PC-9 (cell line): ENCODE results near the gene SCAP. TPM values are rescaled to one million over a fixed set of nuclear protein-coding genes. Genes with fewer than 3 reads are reported as not detected.

Experiments
- BruUV-seq: library from RNA; stranded (reverse); fragments of 400-500 nt; replicated peaks from 2 replicates; lab custom pipeline; 2021; lab: Mats Ljungman, UMichigan
- CTCF ChIA-PET: fragments of 300-600 bp; sonication (Branson Sonifier 250); formaldehyde crosslinking; loops from one replicate; lab custom pipeline; 2022; ENCODE audit warnings: antibody characterized with exemption; lab: Charles Lee
- POLR2A ChIA-PET: fragments of 300-600 bp; sonication (Branson Sonifier 250); formaldehyde crosslinking; loops from one replicate; lab custom pipeline; 2022; ENCODE audit warnings: antibody characterized with exemption; ENCODE audit not compliant: unreplicated experiment; lab: Charles Lee
- DNase-seq, 2 experiments: peaks; one replicate each; pipeline versions ENCODE4 v3.0.0 to v3.0.0-alpha.2; 2015 to 2022; ENCODE audit warnings: mixed read lengths in 1 of 2
- H2AFZ ChIP-seq: fragments of 200-600 bp; sonication (generic); 2 replicates; pipeline ENCODE4 v1.8.1; 2017; ENCODE audit warnings: antibody characterized with exemption
- H3F3A ChIP-seq: fragments of 200-600 bp; sonication (generic); 2 replicates; pipeline ENCODE4 v1.8.1; 2017; ENCODE audit warnings: antibody characterized with exemption, mild to moderate bottlenecking, low read depth; ENCODE audit not compliant: insufficient read depth
- H3K27ac ChIP-seq: fragments of 200-600 bp; sonication (generic); 2 replicates; pipeline ENCODE4 v1.6.1; 2016; ENCODE audit warnings: mixed run types
- H3K27me3 ChIP-seq: fragments of 200-600 bp; sonication (generic); 2 replicates; pipeline ENCODE4 v1.6.1; 2016; ENCODE audit warnings: low read depth, mixed run types; ENCODE audit not compliant: insufficient read depth
- H3K36me3 ChIP-seq: fragments of 200-600 bp; sonication (generic); 2 replicates; pipeline ENCODE4 v1.6.1; 2016; ENCODE audit warnings: low read depth, mixed run types
- H3K4me1 ChIP-seq: fragments of 200-600 bp; sonication (generic); replicated peaks from 2 replicates; pipeline ENCODE4 v1.6.1; 2016; ENCODE audit warnings: mixed run types; ENCODE audit not compliant: insufficient read depth
- H3K4me2 ChIP-seq: fragments of 200-600 bp; sonication (generic); 2 replicates; pipeline ENCODE4 v1.6.1; 2017; ENCODE audit warnings: mixed run types
- H3K4me3 ChIP-seq: fragments of 200-600 bp; sonication (generic); 2 replicates; pipeline ENCODE4 v1.6.1; 2016; ENCODE audit warnings: mixed run types
- H3K79me2 ChIP-seq: fragments of 200-600 bp; sonication (generic); 2 replicates; pipeline ENCODE4 v1.6.1; 2017; ENCODE audit warnings: low read depth, mixed run types
- H3K9me2 ChIP-seq: fragments of 200-600 bp; sonication (generic); 2 replicates; pipeline ENCODE4 v1.8.1; 2017; ENCODE audit warnings: mild to moderate bottlenecking; ENCODE audit not compliant: insufficient read depth
- H3K9me3 ChIP-seq: fragments of 200-600 bp; sonication (generic); 2 replicates; pipeline ENCODE4 v1.8.1; 2016; ENCODE audit warnings: low read depth; ENCODE audit not compliant: insufficient read depth
- H4K20me1 ChIP-seq: fragments of 200-600 bp; sonication (generic); 2 replicates; pipeline ENCODE4 v1.8.1; 2017; ENCODE audit not compliant: insufficient read depth
- EZH2 ChIP-seq: fragments of 200-600 bp; sonication (generic); IDR thresholded peaks from 2 replicates; pipeline ENCODE4 v1.8.0; 2017; ENCODE audit warnings: antibody characterized with exemption, low read depth
- intact Hi-C: fragments of 100-400 bp; cut with micrococcal nuclease; formaldehyde crosslinking; loops from one replicate; pipeline ENCODE4 v1.10.0; 2022; ENCODE audit not compliant: unreplicated experiment
- total RNA-seq: library from RNA; stranded (reverse); gene quantifications from 2 replicates; pipeline ENCODE4 v1.2.3, GENCODE V29; 2021
- TF ChIP-seq, protein P1 (sequence below): fragments of 200-600 bp; sonication (generic); conservative IDR thresholded peaks from 2 replicates; pipeline ENCODE4 v1.6.1; 2017; ENCODE audit warnings: mixed run types, antibody characterized with exemption, mild to moderate bottlenecking, moderate library complexity

SCAP gene
- total RNA-seq, 1 experiment from 2014 or later, result 71.5 TPM

DNA sequence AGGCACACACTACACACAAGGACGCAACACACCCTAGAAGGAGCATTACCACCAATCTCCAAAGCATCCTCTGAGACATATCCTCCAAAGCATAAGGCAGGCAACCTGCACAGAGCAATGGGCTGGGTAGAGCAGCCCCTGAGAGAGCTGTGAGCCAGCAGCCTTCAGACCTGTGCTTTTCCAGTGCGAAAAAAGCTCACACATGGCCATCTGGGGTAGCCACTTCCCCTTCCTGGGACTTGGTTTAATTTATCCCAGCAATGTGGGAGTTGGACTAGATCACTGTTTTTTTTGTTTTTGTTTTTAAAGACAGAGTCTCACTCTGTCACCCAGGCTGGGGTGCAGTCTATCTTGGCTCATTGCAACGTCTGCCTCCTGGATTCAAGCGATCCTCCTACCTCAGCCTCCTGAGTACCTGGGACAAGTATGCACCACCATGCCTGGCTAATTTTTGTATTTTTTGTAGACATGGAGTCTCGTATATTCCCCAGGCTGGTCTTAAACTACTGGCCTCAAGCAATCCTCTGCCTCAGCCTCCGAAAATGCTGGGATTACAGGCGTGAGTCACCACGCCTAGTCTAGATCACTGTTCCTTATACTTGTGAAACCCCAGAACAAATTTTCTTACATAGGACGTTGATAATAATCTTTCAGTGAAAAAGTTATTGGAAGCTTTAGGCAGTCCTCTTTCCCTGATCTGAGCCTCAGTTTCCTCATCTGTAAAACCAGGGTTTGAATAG is 76.0 kb downstream of the SCAP start:
- BruUV-seq, result no TSS peak
- POLR2A ChIA-PET, result no interaction called here
- DNase-seq, result no peak

DNA sequence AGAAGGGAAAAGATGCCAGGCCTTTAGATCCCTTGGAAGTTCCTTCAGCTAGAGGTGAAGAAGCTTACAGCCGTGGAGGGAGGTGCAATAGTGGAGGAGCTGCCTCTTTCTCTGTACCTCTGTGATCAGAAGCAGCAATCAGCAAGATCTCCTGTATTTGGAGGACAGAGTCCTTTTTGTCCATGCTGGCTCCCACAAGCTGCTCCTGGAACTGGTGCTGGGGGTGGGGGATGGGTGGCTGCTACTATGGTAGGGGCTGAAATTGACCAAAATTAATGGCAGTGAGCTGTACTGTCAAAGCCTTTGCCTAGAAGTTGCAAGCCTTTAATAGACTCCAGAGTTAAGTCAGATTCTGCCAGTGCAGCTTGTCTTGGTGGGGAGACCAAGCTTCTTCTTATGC is 76.7 kb downstream of the SCAP start:
- Histone ChIP-seq H3F3A (peaks cover 6% of the 10 kb centered on the region; the same call in 1 of the 2 replicates), H4K20me1 (peaks cover 30% of the 10 kb centered on the region), H3K4me3 (no peak overlapping the region), H3K27me3 (no peaks in the 10 kb centered on the region), H2AFZ (no peak overlapping the region), H3K27ac (no peak overlapping the region), H3K36me3 (no peaks in the 10 kb centered on the region; the same call in 1 of the 2 replicates), H3K4me1 (peaks cover 8% of the 10 kb centered on the region), H3K9me2 (no peaks in the 10 kb centered on the region), H3K9me3 (no peaks in the 10 kb centered on the region), H3K79me2 (peaks cover 17% of the 10 kb centered on the region), H3K4me2 (no peak overlapping the region)
- TF ChIP-seq, protein P1, sequence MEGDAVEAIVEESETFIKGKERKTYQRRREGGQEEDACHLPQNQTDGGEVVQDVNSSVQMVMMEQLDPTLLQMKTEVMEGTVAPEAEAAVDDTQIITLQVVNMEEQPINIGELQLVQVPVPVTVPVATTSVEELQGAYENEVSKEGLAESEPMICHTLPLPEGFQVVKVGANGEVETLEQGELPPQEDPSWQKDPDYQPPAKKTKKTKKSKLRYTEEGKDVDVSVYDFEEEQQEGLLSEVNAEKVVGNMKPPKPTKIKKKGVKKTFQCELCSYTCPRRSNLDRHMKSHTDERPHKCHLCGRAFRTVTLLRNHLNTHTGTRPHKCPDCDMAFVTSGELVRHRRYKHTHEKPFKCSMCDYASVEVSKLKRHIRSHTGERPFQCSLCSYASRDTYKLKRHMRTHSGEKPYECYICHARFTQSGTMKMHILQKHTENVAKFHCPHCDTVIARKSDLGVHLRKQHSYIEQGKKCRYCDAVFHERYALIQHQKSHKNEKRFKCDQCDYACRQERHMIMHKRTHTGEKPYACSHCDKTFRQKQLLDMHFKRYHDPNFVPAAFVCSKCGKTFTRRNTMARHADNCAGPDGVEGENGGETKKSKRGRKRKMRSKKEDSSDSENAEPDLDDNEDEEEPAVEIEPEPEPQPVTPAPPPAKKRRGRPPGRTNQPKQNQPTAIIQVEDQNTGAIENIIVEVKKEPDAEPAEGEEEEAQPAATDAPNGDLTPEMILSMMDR, result no peak
- no peak for TF ChIP-seq EZH2
- DNase-seq, result no peak
- intact Hi-C loops, result no loop called here
- ChIA-PET POLR2A (no interaction called here), CTCF (no interaction called here)
- no TSS peak for BruUV-seq

More for the DNA sequence above, 76.0 kb downstream of the SCAP start:
- peaks cover 13% of the 10 kb centered on the region for H3K79me2 ChIP-seq
- H3K27me3 ChIP-seq, result no peaks in the 10 kb centered on the region
- H4K20me1 ChIP-seq, result peaks cover 23% of the 10 kb centered on the region
- no peaks in the 10 kb centered on the region for H3K9me2 ChIP-seq
- no peak overlapping the region for H3K27ac ChIP-seq
- H3K36me3 ChIP-seq, result no peaks in the 10 kb centered on the region; the same call in 1 of the 2 replicates
- no peak overlapping the region for H3K4me2 ChIP-seq
- H3F3A ChIP-seq, result peaks cover 4% of the 10 kb centered on the region; the same call in 1 of the 2 replicates
- CTCF ChIA-PET, result no interaction called here
- no peak overlapping the region for H2AFZ ChIP-seq
- no peaks in the 10 kb centered on the region for H3K9me3 ChIP-seq
- peaks cover 1% of the 10 kb centered on the region; the same call in 1 of the 2 replicates for H3K4me1 ChIP-seq
- H3K4me3 ChIP-seq, result no peak overlapping the region
- intact Hi-C loops, result no loop called here
- TF ChIP-seq, protein P1, result no peak
- no peak for TF ChIP-seq EZH2

DNA sequence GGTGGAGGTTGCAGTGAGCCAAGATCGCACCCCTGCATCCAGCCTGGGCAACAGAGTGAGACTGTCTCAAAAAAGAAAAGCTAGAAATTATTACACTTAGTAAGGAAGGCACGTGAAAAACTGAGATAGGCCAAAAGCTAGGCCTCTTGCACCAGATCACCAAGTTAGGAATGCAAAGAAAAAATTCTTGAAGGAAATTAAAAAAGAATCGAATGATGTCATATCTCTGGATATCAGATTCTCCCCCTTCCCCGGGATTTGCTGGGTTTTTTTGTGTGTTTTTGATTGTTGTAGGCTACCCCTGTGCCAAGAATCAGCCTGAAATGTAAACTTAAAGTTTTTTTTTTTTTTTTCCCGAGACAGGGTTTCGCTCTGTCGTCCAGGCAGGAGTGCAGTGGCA is 77.5 kb downstream of the SCAP start:
- Histone ChIP-seq H2AFZ (no peak overlapping the region), H3K9me2 (no peaks in the 10 kb centered on the region), H3K27me3 (no peaks in the 10 kb centered on the region), H3K36me3 (no peaks in the 10 kb centered on the region; the same call in 1 of the 2 replicates), H3K27ac (no peak overlapping the region), H3K79me2 (peaks cover 23% of the 10 kb centered on the region), H3K4me2 (no peak overlapping the region), H3F3A (peaks cover 6% of the 10 kb centered on the region; the same call in 1 of the 2 replicates), H3K4me1 (peaks cover 16% of the 10 kb centered on the region), H4K20me1 (peaks cover 26% of the 10 kb centered on the region), H3K9me3 (no peaks in the 10 kb centered on the region), H3K4me3 (no peak overlapping the region)
- TF ChIP-seq, protein P1, result no peak
- no peak for TF ChIP-seq EZH2
- ChIA-PET CTCF (no interaction called here), POLR2A (no interaction called here)
- intact Hi-C loops, result no loop called here
- BruUV-seq, result no TSS peak
- no peak for DNase-seq
